HepG2 (cell line): Measurements from ENCODE around the gene ZDHHC14. TPM values are rescaled to one million over a fixed set of nuclear protein-coding genes. Genes with fewer than 3 reads are reported as not detected.

Experiments used
- ARID2 ChIP-seq: sonication (generic); formaldehyde crosslinking; IDR thresholded peaks from 2 replicates; pipeline ENCODE4 v1.8.1; 2022; ENCODE audit warnings: mild to moderate bottlenecking, missing genetic modification reagents, borderline replicate concordance
- ATF7 ChIP-seq, 2 experiments: fragments of 450-650 bp in 1 of 2; sonication (generic) in 1 of 2; formaldehyde crosslinking in 1 of 2; IDR thresholded peaks; 2 replicates each; pipeline versions ENCODE4 v1.4.0 to v1.6.1; 2016 to 2020; ENCODE audit warnings: antibody characterized with exemption in 1 of 2, mild to moderate bottlenecking in 1 of 2, missing genetic modification reagents in 1 of 2
- ATF7-NPFF ChIP-seq: sonication (generic); formaldehyde crosslinking; IDR thresholded peaks from 2 replicates; pipeline ENCODE4 v1.8.1; 2023; ENCODE audit warnings: mild to moderate bottlenecking, low read depth, missing genetic modification reagents, moderate library complexity
- FOXA3 ChIP-seq: IDR thresholded peaks from 2 replicates; pipeline ENCODE4 v1.6.1; 2016; ENCODE audit warnings: missing genetic modification reagents, missing compliant biosample characterization
- JUNB ChIP-seq: sonication (generic); formaldehyde crosslinking; IDR thresholded peaks from 2 replicates; pipeline ENCODE4 v1.8.0; 2022; ENCODE audit warnings: missing genetic modification reagents, mild to moderate bottlenecking, borderline replicate concordance
- LCORL ChIP-seq, 2 experiments: fragments of 450-650 bp in 1 of 2; sonication (generic) in 1 of 2; formaldehyde crosslinking in 1 of 2; IDR thresholded peaks; 2 replicates each; pipeline versions ENCODE4 v1.5.0 to v1.6.1; 2017 to 2020; ENCODE audit warnings: antibody characterized with exemption in 1 of 2, missing genetic modification reagents in 1 of 2
- PAF1 ChIP-seq: IDR thresholded peaks from 2 replicates; pipeline ENCODE4 v1.6.1; 2016; ENCODE audit warnings: missing genetic modification reagents, missing compliant biosample characterization
- PLRG1 ChIP-seq: fragments of 450-650 bp; conservative IDR thresholded peaks from 2 replicates; pipeline ENCODE4 v1.6.1; 2016
- RARA ChIP-seq: IDR thresholded peaks from 2 replicates; pipeline ENCODE4 v1.6.1; 2016; ENCODE audit warnings: missing genetic modification reagents, missing compliant biosample characterization
- TBX3 ChIP-seq: fragments of 450-650 bp; IDR thresholded peaks from 2 replicates; pipeline ENCODE4 v1.6.1; 2017; ENCODE audit warnings: antibody characterized with exemption, mild to moderate bottlenecking, inconsistent platforms, borderline replicate concordance
- YEATS4 ChIP-seq: sonication (generic); formaldehyde crosslinking; IDR thresholded peaks from 2 replicates; pipeline ENCODE4 v1.4.0; 2020; ENCODE audit warnings: missing genetic modification reagents, borderline replicate concordance
- ZNF589 ChIP-seq: sonication (generic); formaldehyde crosslinking; conservative IDR thresholded peaks from 2 replicates; pipeline ENCODE4 v1.8.0; 2022; ENCODE audit warnings: mild to moderate bottlenecking, moderate library complexity, missing genetic modification reagents
- polyA plus RNA-seq, 8 experiments: library from polyadenylated mRNA; depleted of rRNA in 3 of 8; stranded (reverse) in 7 of 8; unstranded in 1 of 8; fragments of >200 nt; fragmentation: Illumina TruSeq in 4 of 8; extraction: Trizol in 4 of 8; gene quantifications; 2 replicates each; pipeline versions ENCODE4 v1.2.1 to v1.2.3, GENCODE V29; 2011 to 2016; ENCODE audit warnings: low read depth in 4 of 8, missing spikeins in 1 of 8, mixed read lengths in 1 of 8; ENCODE audit not compliant: insufficient read depth in 1 of 8
- total RNA-seq, 5 experiments: library from RNA; depleted of rRNA; stranded (reverse); fragments of >200 nt; fragmentation: Illumina TruSeq; extraction: Trizol; gene quantifications; 2 replicates each; pipeline ENCODE4 v1.2.3, GENCODE V29; 2016; ENCODE audit warnings: low read depth in 1 of 5
- TF ChIP-seq, protein P1 (sequence below): sonication (generic); formaldehyde crosslinking; IDR thresholded peaks from 2 replicates; pipeline ENCODE4 v1.4.0; 2020; ENCODE audit warnings: mild to moderate bottlenecking, missing genetic modification reagents
- TF ChIP-seq, protein P2 (sequence below): sonication (generic); formaldehyde crosslinking; IDR thresholded peaks from 2 replicates; pipeline ENCODE4 v1.5.0; 2020; ENCODE audit warnings: missing genetic modification reagents, mild to moderate bottlenecking, borderline replicate concordance
- TF ChIP-seq, protein P3 (sequence below): sonication (generic); formaldehyde crosslinking; IDR thresholded peaks from 2 replicates; pipeline ENCODE4 v1.8.0; 2022; ENCODE audit warnings: missing genetic modification reagents, mild to moderate bottlenecking, moderate library complexity, borderline replicate concordance
- TF ChIP-seq, protein P4 (sequence below): sonication (generic); formaldehyde crosslinking; IDR thresholded peaks from 2 replicates; pipeline ENCODE4 v1.4.0; 2020; ENCODE audit warnings: mild to moderate bottlenecking, missing genetic modification reagents

Gene ZDHHC14
- total and polyA plus RNA-seq, 2 of the 13 experiments (the other 11 are each of a cell fraction or from before 2014, with no cell fraction given), result 3.7 to 9.5 TPM

DNA sequence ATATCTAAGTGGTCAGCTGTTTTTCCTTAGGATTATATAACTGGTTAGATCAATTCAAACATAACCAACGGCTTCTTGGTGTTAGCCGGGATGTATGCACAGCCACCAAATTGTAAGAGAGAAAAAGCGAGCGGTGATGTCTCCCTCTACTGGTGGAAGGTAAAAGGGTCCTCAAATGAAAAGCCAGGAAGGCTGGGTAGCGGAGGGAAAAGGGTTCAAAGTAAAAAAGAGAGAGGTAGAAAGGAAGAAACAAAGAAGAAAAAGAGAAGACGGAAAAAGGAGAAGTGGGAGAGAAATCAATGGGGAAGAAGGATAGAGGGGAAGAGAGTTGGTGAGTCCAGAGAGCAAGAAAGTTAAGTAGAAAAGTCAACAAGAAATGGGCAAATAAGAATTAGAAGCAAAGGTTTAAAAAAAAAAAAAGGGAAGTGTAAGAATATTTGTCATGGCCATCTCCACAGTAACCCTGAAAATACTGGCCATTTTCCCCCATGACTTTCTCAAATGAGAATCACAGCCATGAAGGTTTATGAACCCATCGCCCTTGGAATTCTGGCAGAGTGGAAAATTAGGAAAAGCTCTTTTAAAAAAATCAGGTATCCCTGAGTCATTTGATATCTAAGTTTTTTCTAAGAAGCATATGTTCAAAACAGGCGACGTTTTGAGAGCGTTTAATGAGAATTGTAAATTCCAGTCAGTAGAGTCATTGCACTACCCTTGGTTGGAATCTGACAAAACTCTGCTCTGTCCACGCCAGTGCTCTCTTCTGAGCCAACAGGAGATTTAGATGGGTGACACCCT, 286.4 kb downstream of the ZDHHC14 start (continued):
- TF ChIP-seq, protein P1, sequence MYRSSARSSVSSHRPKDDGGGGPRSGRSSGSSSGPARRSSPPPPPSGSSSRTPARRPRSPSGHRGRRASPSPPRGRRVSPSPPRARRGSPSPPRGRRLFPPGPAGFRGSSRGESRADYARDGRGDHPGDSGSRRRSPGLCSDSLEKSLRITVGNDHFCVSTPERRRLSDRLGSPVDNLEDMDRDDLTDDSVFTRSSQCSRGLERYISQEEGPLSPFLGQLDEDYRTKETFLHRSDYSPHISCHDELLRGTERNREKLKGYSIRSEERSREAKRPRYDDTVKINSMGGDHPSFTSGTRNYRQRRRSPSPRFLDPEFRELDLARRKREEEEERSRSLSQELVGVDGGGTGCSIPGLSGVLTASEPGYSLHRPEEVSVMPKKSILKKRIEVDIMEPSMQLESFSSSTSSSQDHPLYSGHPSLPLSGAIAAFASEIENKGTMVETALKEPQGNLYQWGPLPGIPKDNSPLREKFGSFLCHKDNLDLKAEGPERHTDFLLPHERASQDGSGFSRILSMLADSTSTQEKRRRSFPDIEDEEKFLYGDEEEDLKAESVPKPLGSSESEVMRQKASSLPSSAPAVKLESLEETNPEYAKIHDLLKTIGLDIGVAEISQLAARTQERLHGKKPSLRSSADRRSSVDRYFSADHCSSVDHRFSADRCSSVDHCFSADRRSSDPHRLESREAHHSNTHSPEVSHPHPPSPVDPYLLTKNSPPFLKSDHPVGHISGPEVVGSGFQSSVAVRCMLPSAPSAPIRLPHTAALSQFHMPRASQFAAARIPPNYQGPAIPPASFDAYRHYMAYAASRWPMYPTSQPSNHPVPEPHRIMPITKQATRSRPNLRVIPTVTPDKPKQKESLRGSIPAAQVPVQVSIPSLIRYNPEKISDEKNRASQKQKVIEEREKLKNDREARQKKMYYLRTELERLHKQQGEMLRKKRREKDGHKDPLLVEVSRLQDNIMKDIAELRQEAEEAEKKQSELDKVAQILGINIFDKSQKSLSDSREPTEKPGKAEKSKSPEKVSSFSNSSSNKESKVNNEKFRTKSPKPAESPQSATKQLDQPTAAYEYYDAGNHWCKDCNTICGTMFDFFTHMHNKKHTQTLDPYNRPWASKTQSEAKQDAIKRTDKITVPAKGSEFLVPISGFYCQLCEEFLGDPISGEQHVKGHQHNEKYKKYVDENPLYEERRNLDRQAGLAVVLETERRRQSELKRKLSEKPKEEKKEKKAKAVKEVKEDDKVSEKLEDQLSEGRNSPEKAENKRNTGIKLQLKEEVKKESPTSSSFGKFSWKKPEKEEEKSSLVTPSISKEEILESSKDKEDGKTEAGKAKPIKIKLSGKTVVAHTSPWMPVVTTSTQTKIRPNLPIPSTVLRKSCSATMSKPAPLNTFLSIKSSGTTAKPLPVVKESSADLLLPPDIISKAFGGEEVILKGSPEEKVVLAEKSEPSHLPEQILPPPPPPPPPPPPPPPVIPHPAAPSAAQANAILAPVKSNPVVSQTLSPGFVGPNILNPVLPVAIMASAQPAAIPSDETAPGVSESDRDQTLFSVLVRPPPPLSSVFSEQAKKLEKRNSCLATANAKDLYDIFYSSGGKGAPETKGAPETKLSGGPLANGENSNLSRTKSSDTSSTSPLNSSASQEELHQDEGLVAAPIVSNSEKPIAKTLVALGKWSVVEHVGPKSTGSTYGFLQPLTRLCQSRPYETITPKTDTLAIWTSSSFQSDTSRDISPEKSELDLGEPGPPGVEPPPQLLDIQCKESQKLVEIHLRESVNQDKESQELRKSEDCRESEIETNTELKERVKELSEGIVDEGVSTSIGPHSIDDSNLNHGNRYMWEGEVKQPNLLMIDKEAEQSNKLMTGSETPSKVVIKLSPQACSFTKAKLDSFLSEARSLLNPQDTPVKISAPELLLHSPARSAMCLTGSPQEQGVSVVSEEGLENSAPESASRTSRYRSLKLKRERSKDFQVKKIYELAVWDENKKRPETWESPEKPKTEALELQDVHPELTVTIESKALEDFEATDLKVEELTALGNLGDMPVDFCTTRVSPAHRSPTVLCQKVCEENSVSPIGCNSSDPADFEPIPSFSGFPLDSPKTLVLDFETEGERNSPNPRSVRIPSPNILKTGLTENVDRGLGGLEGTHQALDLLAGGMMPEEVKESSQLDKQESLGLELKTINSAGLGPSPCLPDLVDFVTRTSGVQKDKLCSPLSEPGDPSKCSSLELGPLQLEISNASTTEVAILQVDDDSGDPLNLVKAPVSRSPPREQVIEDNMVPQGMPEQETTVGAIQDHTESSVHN (CRISPR knock-in tag), result no peak
- TF ChIP-seq, protein P2, sequence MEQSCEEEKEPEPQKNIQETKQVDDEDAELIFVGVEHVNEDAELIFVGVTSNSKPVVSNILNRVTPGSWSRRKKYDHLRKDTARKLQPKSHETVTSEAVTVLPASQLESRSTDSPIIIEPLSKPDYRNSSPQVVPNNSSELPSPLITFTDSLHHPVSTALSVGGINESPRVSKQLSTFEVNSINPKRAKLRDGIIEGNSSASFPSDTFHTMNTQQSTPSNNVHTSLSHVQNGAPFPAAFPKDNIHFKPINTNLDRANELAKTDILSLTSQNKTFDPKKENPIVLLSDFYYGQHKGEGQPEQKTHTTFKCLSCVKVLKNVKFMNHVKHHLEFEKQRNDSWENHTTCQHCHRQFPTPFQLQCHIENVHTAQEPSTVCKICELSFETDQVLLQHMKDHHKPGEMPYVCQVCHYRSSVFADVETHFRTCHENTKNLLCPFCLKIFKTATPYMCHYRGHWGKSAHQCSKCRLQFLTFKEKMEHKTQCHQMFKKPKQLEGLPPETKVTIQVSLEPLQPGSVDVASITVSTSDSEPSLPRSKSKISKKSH (CRISPR knock-in tag), result no peak
- TF ChIP-seq ZNF589 (CRISPR knock-in tag) (no peak), PAF1 (CRISPR knock-in tag) (no peak), YEATS4 (CRISPR knock-in tag) (no peak), FOXA3 (peak; percentile 24), ATF7-NPFF (no peak), PLRG1 (0 out of 2 replicates have a peak, but pooled peaks have one; percentile 48), TBX3 (no peak), ATF7 (IDR thresholded peaks at IDR 0.05) (no peak), ATF7 (CRISPR knock-in tag; IDR thresholded peaks at IDR 0.05) (no peak), JUNB (CRISPR knock-in tag) (0 out of 2 replicates have a peak, but pooled peaks have one; percentile 27), ARID2 (no peak), RARA (CRISPR knock-in tag) (no peak), LCORL (IDR thresholded peaks at IDR 0.05) (0 out of 2 replicates have a peak, but pooled peaks have one; percentile 41), LCORL (CRISPR knock-in tag; IDR thresholded peaks at IDR 0.05) (no peak)
- TF ChIP-seq, protein P3, sequence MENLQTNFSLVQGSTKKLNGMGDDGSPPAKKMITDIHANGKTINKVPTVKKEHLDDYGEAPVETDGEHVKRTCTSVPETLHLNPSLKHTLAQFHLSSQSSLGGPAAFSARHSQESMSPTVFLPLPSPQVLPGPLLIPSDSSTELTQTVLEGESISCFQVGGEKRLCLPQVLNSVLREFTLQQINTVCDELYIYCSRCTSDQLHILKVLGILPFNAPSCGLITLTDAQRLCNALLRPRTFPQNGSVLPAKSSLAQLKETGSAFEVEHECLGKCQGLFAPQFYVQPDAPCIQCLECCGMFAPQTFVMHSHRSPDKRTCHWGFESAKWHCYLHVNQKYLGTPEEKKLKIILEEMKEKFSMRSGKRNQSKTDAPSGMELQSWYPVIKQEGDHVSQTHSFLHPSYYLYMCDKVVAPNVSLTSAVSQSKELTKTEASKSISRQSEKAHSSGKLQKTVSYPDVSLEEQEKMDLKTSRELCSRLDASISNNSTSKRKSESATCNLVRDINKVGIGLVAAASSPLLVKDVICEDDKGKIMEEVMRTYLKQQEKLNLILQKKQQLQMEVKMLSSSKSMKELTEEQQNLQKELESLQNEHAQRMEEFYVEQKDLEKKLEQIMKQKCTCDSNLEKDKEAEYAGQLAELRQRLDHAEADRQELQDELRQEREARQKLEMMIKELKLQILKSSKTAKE (CRISPR knock-in tag), result no peak
- TF ChIP-seq, protein P4, sequence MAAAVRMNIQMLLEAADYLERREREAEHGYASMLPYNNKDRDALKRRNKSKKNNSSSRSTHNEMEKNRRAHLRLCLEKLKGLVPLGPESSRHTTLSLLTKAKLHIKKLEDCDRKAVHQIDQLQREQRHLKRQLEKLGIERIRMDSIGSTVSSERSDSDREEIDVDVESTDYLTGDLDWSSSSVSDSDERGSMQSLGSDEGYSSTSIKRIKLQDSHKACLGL (CRISPR knock-in tag), result no peak
